Measurements from ENCODE around the gene ARFGEF2. TPM values are rescaled to one million over a fixed set of nuclear protein-coding genes. Genes with fewer than 3 reads are reported as not detected.

The ARFGEF2 gene
- total RNA-seq, 6 donors from 2014 or later: 22.4 to 94.3 (median 32.2) TPM

DNA sequence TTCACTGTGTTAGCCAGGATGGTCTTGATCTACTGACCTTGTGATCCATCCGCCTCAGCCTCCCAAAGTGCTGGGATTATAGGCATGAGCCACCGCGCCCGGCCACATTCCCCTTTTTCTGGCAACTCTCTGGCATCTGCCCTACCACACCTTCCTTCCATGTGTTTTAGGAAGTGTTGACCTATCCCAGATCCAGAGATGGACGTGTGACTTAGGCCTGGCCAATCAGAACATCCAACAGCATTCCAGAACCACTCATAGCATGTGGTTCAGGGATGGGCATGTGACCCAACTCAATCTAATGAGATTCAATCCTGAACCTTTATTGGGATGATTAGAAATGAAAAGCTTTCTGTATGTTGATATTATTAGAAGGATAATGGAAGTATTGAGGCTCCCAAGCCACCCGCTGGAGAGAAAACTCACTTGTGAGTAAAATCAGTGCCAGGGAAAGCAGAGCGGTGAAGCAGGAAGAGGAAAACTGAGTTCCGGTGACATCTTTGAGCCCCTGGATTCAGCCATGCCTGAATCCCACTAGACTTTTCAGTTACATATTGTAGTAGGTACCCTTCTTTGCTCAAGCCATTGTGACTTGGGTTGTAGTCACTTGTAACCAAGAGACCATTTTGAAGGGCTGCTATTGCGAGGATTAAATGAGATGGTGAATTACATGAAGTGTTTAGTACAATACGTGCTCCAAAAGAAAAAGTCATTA lies 42.8 kb upstream of the ARFGEF2 start:
- no peak for TF ChIP-seq POLR2AphosphoS5 (IDR thresholded peaks at IDR 0.05)
- TF ChIP-seq POLR2A (IDR thresholded peaks at IDR 0.05): no peak
- no peak for TF ChIP-seq CTCF (IDR thresholded peaks at IDR 0.05)
- TF ChIP-seq EP300 (IDR thresholded peaks at IDR 0.05): no peak
- 83 to 94% methylated on average over 9 to 10 of the region's 10 CpGs for WGBS, 2 donors
- H3K36me3 ChIP-seq: no peaks in the 10 kb centered on the region
- DNase-seq (no peak), ATAC-seq (ENCODE audit: low FRiP score in 2 of 2) (no peak)
- H3K4me3 ChIP-seq: no peak overlapping the region
- H3K27ac ChIP-seq: no peak overlapping the region
- no peaks in the 10 kb centered on the region for H3K27me3 ChIP-seq
- H3K9me3 ChIP-seq: no peaks in the 10 kb centered on the region
- H3K4me1 ChIP-seq: peaks cover 0 to 5% (median 3%) of the 10 kb centered on the region in 4 donors

- Histone ChIP-seq H3K27me3 (no peaks in the 10 kb centered on the region), H3K36me3 (no peaks in the 10 kb centered on the region), H3K4me1 (peaks cover 0 to 5% (median 1%) of the 10 kb centered on the region in 4 donors), H3K27ac (no peak overlapping the region), H3K4me3 (no peak overlapping the region), H3K9me3 (no peaks in the 10 kb centered on the region)
- ATAC-seq (ENCODE audit: low FRiP score in 2 of 2) (no peak), DNase-seq (peak in 1 of 2 donors; percentile 57)
- 79 to 84% methylated on average over 1 of the region's 1 CpG for WGBS, 2 donors
- TF ChIP-seq CTCF (IDR thresholded peaks at IDR 0.05) (no peak), EP300 (IDR thresholded peaks at IDR 0.05) (no peak), POLR2AphosphoS5 (IDR thresholded peaks at IDR 0.05) (no peak), POLR2A (IDR thresholded peaks at IDR 0.05) (no peak)
Observed at GRCh38 chr20:48879612-48880245, 41.8 kb upstream of the ARFGEF2 start.

DNA sequence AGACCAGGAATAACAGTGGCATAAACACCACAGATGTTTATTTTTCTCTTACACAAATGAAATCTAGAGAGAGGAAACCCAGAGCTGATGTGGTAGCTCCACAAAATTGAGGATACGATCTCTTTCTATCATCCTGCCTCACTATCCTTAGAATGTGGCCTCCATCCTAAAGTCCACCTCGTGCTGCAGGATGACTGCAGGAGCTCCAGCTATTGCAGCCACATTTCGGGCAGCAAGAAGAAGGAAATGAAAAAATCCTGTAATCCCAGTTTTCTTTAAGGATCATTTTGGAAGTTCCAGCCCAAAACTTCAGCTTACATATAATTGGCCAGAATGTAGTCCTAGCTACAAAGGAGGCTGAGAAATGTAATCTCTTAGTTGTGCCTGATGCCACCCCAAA lies 41.2 kb upstream of the ARFGEF2 start:
- DNase-seq (no peak), ATAC-seq (ENCODE audit: low FRiP score in 2 of 2) (no peak)
- peaks cover 0 to 5% (median 1%) of the 10 kb centered on the region in 4 donors for H3K4me1 ChIP-seq
- TF ChIP-seq CTCF (IDR thresholded peaks at IDR 0.05) (no peak), POLR2A (IDR thresholded peaks at IDR 0.05) (no peak), POLR2AphosphoS5 (IDR thresholded peaks at IDR 0.05) (no peak), EP300 (IDR thresholded peaks at IDR 0.05) (no peak)
- no peak overlapping the region for H3K27ac ChIP-seq
- no peaks in the 10 kb centered on the region for H3K36me3 ChIP-seq
- no peak overlapping the region for H3K4me3 ChIP-seq
- no peaks in the 10 kb centered on the region for H3K9me3 ChIP-seq
- no peaks in the 10 kb centered on the region for H3K27me3 ChIP-seq
- 85 to 94% methylated on average over 3 of the region's 3 CpGs for WGBS, 2 donors

- WGBS, 2 donors: 73 to 87% methylated on average over 7 of the region's 7 CpGs
- Histone ChIP-seq H3K9me3 (no peaks in the 10 kb centered on the region), H3K36me3 (no peaks in the 10 kb centered on the region), H3K27ac (no peak overlapping the region), H3K27me3 (no peaks in the 10 kb centered on the region), H3K4me3 (no peak overlapping the region), H3K4me1 (peaks cover 0 to 5% (median 1%) of the 10 kb centered on the region in 4 donors)
- ATAC-seq (ENCODE audit: low FRiP score in 2 of 2) (no peak), DNase-seq (no peak)
- no peak for TF ChIP-seq POLR2A (IDR thresholded peaks at IDR 0.05)
- no peak for TF ChIP-seq CTCF (IDR thresholded peaks at IDR 0.05)
- TF ChIP-seq POLR2AphosphoS5 (IDR thresholded peaks at IDR 0.05): no peak
- no peak for TF ChIP-seq EP300 (IDR thresholded peaks at IDR 0.05)
Observed at GRCh38 chr20:48880981-48881657, 40.4 kb upstream of the ARFGEF2 start.
